Stimulated activated CD4-positive, alpha-beta T cell treated with anti-CD3 and anti-CD28 coated beads, Interleukin-1b, Interleukin-23, amount 100 ng/mL, for 24 hours (primary cell): ENCODE data around the gene ABCG2.

Experiments used
- DNase-seq, 4 experiments: peaks; one replicate each; pipeline ENCODE4 v3.0.0-alpha.2; 2020; ENCODE audit warnings: low read depth in 4 of 4, low spot score in 1 of 4

Gene ABCG2

GRCh38 chr4:88158489-88159228 is at the start of gene ABCG2:
Gene ABCG2, minus strand, starts transcription at chr4:88158639. Its CDS starts 18,644 bp downstream, at chr4:88139995.
- peak in 3 of 4 experiments; percentile 9 to 41 (median 12) for DNase-seq

GRCh38 chr4:88208156-88208555 is 49.7 kb upstream of the ABCG2 start:
- DNase-seq: no peak

- no peak for DNase-seq
Observed at GRCh38 chr4:88207171-88207570, 48.7 kb upstream of the ABCG2 start.

- no peak for DNase-seq
Observed at GRCh38 chr4:88204882-88205281, 46.4 kb upstream of the ABCG2 start.

GRCh38 chr4:88202443-88202842 is 44.0 kb upstream of the ABCG2 start:
- no peak for DNase-seq

GRCh38 chr4:88200186-88200585 is 41.7 kb upstream of the ABCG2 start:
- no peak for DNase-seq

GRCh38 chr4:88196523-88197185 is 38.2 kb upstream of the ABCG2 start:
- DNase-seq: no peak

- no peak for DNase-seq
Observed at GRCh38 chr4:88196013-88196365, 37.5 kb upstream of the ABCG2 start.

GRCh38 chr4:88195328-88196012 is 37.0 kb upstream of the ABCG2 start:
- no peak for DNase-seq

- no peak for DNase-seq
Observed at GRCh38 chr4:88191404-88191803, 33.0 kb upstream of the ABCG2 start.

- DNase-seq: no peak
Observed at GRCh38 chr4:88189881-88190585, 31.6 kb upstream of the ABCG2 start.

- DNase-seq: no peak
Observed at GRCh38 chr4:88189418-88189738, 30.9 kb upstream of the ABCG2 start.

- DNase-seq: no peak
Observed at GRCh38 chr4:88188738-88189417, 30.4 kb upstream of the ABCG2 start.

GRCh38 chr4:88187766-88188165 is 29.3 kb upstream of the ABCG2 start:
- no peak for DNase-seq

- DNase-seq: no peak
Observed at GRCh38 chr4:88185906-88186305, 27.5 kb upstream of the ABCG2 start.

GRCh38 chr4:88179261-88179660 is 20.8 kb upstream of the ABCG2 start:
- no peak for DNase-seq

GRCh38 chr4:88178626-88179231 is 20.3 kb upstream of the ABCG2 start:
- DNase-seq: no peak

- no peak for DNase-seq
Observed at GRCh38 chr4:88177983-88178625, 19.7 kb upstream of the ABCG2 start.

GRCh38 chr4:88172987-88173386 is 14.5 kb upstream of the ABCG2 start:
- no peak for DNase-seq

- no peak for DNase-seq
Observed at GRCh38 chr4:88171206-88171605, 12.8 kb upstream of the ABCG2 start.
